Heart right ventricle (tissue), 12 donors: ENCODE data around the gene RRN3. TPM values are rescaled to one million over a fixed set of nuclear protein-coding genes. Genes with fewer than 3 reads are reported as not detected.

ENCODE experiments used
- microRNA-seq, 2 donors: library from miRNA; unstranded; fragments of <30 nt; microRNA quantifications; one replicate each; pipeline ENCODE4 v1.2.0, GENCODE V29; 2021
- polyA plus RNA-seq, 2 donors: library from polyadenylated mRNA; stranded (reverse); fragments of 200-250 nt; gene quantifications; one replicate each; pipeline ENCODE4 v1.2.3, GENCODE V29; 2013
- total RNA-seq, 10 donors: library from RNA; stranded (reverse); fragmentation: NEBNext Ultra II Directional in 3 of 10; extraction: Animal tissue kit (Norgen Biotek cat#: 25700) in 3 of 10; gene quantifications; one replicate each; pipeline versions ENCODE4 v1.2.1 to v1.2.4, GENCODE V29; 2021 to 2023
- donor health status: ischemic (EF 13 %, LVEDD 7.1; RV severe dilation, severe dysfunction).
- donor health status: healthy with polysubstance abuse.
- donor health status: DM: no; HTN: yes; CAD: no.
- donor health status: DM: no; HTN: no; CAD: no.
- donor health status: ischemic (EF 25% LVEDD 6.9; RV normal size, moderate dysfunction).
- donor health status: ischemic (EF 25% LVEDD 5.7; RV mildly dilated, moderate dysfunction).
- donor health status: healthy.
- donor health status: nonischemic (EF 11% LVEDD 7.7; RV severe dilation, severe dysfunction).
- donor health status: DM: yes; HTN: yes; CAD: no.
- donor health status: PGD.
- donor health status: ischemic (EF 29% LVEDD 5.4; RV normal size, mild dysfunction).
- donor health status: nonischemic (EF 23%, LVEDD 6.1; RV moderate dilation, normal function).

Gene RRN3
- total and polyA plus RNA-seq, 12 donors, result 9.9 to 31.9 (median 24.1) TPM

Small RNA genes lying within 50 kb of the gene (microRNA-seq; reads per million reads assigned to microRNA genes)
- gene MIR1972-1, result 0 reads per million in 2 donors
- gene MIR6511B2, result 0 reads per million in 2 donors

Other genes with a start within 250 kb of the RRN3 start
- gene NPIPA1, start 156.8 kb downstream of the RRN3 start, total RNA-seq, result 10 to 100 TPM; 31.2 to 52.1 (median 39.5) TPM
- gene NPIPA1, start 156.8 kb downstream of the RRN3 start, polyA plus RNA-seq, result 100 to 1,000 TPM in 1 of 2 donors, 10 to 100 TPM in 1; 45.0 to 165 TPM
- 10 to 100 TPM; 63.9 to 88.5 (median 72.0) TPM for gene PDXDC1, start 119.2 kb downstream of the RRN3 start, total RNA-seq
- gene PDXDC1, start 119.2 kb downstream of the RRN3 start, polyA plus RNA-seq, result 10 to 100 TPM; 24.9 to 41.0 TPM
- 10 to 100 TPM; 13.7 to 40.1 (median 20.9) TPM for gene NTAN1, start 38.2 kb downstream of the RRN3 start, total RNA-seq
- 10 to 100 TPM; 32.4 to 36.1 TPM for gene NTAN1, start 38.2 kb downstream of the RRN3 start, polyA plus RNA-seq